Activated naive CD4-positive, alpha-beta T cell (primary cell): ENCODE data around the gene IFI16.
"Not testable (repeated sequence)": the region's sequence is repeated elsewhere in the genome, so short reads cannot be mapped to it uniquely, and the experiment has no call there.

Source experiments
- DNase-seq, 4 experiments: peaks; one replicate each; lab custom pipeline; 2025; lab: John Stamatoyannopoulos, UW

The IFI16 gene

GRCh38 chr1:159009704-159010361 is at the start of gene IFI16:
Gene IFI16, plus strand, starts transcription at chr1:159009907. Its CDS starts 4,774 bp downstream, at chr1:159014681.
- DNase-seq = peak in 1 of 4 experiments; percentile 34

GRCh38 chr1:158961178-158961577 is 48.5 kb upstream of the IFI16 start:
- no peak for DNase-seq

GRCh38 chr1:158962983-158963382 is 46.7 kb upstream of the IFI16 start:
- no peak for DNase-seq

- no peak for DNase-seq
Observed at GRCh38 chr1:158969166-158969565, 40.5 kb upstream of the IFI16 start.

GRCh38 chr1:158969855-158970254 is 39.9 kb upstream of the IFI16 start:
- DNase-seq = no peak

- no peak for DNase-seq
Observed at GRCh38 chr1:158972841-158973240, 36.9 kb upstream of the IFI16 start.

GRCh38 chr1:158976219-158976618 is 33.5 kb upstream of the IFI16 start:
- DNase-seq = no peak

GRCh38 chr1:158978730-158979129 is 31.0 kb upstream of the IFI16 start:
- no peak for DNase-seq

GRCh38 chr1:158979229-158979628 is 30.5 kb upstream of the IFI16 start:
- DNase-seq = no peak

GRCh38 chr1:158983235-158983634 is 26.5 kb upstream of the IFI16 start:
- no peak for DNase-seq

- no peak for DNase-seq
Observed at GRCh38 chr1:158984386-158984785, 25.3 kb upstream of the IFI16 start.

- DNase-seq = no peak
Observed at GRCh38 chr1:158989424-158989823, 20.3 kb upstream of the IFI16 start.

GRCh38 chr1:158992787-158993312 is 16.9 kb upstream of the IFI16 start:
- DNase-seq = no peak

GRCh38 chr1:158996998-158997397 is 12.7 kb upstream of the IFI16 start:
- DNase-seq = no peak

GRCh38 chr1:158998037-158998780 is 11.5 kb upstream of the IFI16 start:
- no peak for DNase-seq

GRCh38 chr1:158998781-158999161 is 10.9 kb upstream of the IFI16 start:
- no peak for DNase-seq

- no peak for DNase-seq
Observed at GRCh38 chr1:158999316-159000069, 10.2 kb upstream of the IFI16 start.

- no peak for DNase-seq
Observed at GRCh38 chr1:159000070-159000409, 9.7 kb upstream of the IFI16 start.

- DNase-seq = no peak
Observed at GRCh38 chr1:159000625-159001024, 9.1 kb upstream of the IFI16 start.

- DNase-seq = no peak
Observed at GRCh38 chr1:159005161-159005560, 4.5 kb upstream of the IFI16 start.

GRCh38 chr1:159005676-159006075 is 4.0 kb upstream of the IFI16 start:
- no peak for DNase-seq

- DNase-seq = not testable (repeated sequence)
Observed at GRCh38 chr1:159006210-159006807, 3.4 kb upstream of the IFI16 start.
